Hippocampal formation (tissue), 2 donors: ENCODE measurements around the gene MRPL21.

Experiments used
- DNase-seq, 2 donors: peaks; one replicate each; lab custom pipeline; 2025; lab: John Stamatoyannopoulos, UW

MRPL21 gene

DNA sequence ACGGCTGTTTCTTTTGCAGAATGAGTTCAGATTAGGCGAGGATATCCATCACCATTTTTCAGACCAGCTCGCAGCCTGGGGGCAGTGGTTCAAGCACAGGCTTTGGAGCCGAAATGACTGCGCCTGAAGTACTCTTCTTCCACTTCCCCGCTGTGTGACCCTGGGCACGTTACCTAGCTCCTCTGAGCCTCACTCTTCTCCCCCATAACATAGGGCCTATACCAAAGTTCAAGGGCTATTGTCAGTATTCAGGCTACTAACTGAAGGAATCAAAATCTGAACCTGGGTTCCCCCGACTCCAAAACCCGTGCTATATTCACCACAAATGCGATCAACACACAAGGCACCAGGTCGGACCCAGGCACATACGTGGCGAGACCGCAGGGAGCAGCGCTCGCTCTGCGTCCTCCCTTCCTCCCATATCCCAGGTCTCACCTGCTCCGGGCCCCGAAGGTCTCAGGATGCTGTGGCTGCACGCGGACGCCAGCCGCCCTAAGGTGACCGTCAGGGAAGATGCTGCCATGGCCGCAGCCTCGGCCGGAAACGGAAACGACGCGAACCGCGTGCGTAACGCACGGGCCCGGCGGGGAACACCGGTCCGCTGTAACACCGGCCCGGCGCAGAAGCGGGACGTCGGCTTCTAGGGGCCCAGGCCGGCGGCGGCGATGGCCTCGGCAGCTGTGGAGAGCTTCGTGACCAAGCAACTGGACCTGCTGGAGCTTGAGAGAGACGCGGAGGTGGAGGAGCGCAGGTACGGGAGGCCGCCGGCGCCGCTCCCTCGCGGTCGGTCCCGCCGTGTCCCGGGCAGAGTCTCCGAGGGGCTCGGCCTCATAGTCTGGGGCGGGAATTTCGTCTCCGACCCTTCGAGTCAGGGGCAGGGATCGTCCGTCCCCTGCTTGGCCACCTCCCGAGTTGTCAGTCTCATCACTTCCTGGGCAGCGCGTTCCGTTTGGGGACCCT, at the start of gene MRPL21, which contains the start of gene IGHMBP2:
Gene MRPL21, minus strand, starts transcription at position 545 of the 960 bp plus-strand sequence. Its CDS starts 22 bp downstream, at position 523.
Gene IGHMBP2, plus strand, starts transcription at position 604 of the 960 bp plus-strand sequence. Its CDS starts 62 bp downstream, at position 666.
- DNase-seq, result peak; percentile 47 to 80

DNA sequence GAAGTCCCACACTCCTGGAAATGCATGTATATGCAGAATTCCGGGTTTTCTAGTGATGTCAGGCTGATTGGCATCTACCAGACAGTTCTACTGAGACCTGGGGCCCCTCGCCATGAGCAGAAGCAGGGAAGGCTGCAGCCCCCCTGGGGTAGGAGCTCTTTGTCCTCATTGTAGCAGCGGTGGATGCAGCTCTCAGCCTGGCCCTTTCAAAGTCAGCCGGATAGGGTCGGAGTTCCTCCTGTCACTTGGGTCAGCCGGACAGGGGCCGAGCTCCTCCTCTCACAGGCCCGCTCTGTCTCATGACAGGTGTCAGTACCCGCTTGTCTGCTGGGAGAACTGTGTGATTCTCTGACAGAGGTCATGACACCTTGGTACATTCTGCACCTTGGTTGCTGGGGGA, 47.1 kb upstream of the MRPL21 start:
- no peak for DNase-seq

DNA sequence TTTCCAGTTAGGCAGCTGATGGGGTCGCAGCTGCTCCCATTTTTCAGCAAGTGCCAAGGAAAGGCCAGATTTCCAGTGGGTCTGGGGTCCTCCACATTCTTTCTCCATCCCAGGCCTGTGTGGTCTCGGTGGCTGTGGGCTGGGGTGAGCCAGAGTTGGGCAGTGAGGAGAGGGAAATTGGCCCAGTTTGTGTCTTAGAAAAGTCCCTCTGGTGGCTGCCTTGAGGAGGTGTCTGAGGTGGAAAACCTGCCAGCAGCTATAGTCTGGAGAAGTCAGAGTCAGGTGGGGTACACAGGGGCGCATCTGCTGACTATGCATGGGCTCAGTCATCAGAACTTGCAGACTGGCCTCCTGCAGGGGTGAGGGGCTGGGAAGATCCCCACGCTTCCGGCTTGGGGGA, 46.6 kb upstream of the MRPL21 start:
- no peak for DNase-seq

DNA sequence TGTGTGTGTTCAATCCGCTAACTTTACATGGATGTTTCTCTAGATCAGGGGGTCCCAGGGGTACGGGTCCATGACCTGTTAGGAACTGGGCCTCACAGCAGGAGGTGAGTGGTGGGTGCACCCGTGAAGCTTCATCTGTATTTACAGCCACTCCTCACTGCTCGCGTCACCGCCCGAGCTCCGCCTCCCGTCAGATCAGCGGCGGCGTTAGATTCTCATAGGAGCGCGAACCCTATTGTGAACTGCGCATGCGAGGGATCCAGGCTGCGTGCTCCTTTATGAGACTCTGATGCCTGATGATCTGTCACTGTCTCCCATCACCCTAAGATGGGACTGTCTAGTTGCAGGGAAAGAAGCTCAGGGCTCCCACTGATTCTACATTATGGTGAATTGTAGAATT, 45.3 kb upstream of the MRPL21 start:
- DNase-seq, result no peak

DNA sequence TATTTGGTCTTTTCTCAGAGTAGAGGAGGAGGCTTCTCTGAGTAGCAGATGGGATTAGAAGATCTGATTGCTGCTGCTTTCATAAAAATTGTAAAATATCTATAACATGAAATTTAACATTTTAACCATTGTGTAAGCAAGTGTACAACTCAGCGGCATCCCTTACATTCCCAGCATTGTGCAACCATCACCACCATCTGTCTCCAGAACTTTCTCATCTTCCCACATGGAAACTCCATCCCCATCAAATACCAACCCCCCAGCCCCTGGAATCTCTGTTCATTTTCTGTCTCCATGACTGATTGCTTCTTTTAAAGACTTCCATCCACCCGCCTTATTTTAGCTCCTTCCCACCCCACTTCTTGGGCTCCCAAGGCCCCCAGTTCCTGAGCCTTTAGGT, 44.9 kb upstream of the MRPL21 start:
- DNase-seq, result no peak

DNA sequence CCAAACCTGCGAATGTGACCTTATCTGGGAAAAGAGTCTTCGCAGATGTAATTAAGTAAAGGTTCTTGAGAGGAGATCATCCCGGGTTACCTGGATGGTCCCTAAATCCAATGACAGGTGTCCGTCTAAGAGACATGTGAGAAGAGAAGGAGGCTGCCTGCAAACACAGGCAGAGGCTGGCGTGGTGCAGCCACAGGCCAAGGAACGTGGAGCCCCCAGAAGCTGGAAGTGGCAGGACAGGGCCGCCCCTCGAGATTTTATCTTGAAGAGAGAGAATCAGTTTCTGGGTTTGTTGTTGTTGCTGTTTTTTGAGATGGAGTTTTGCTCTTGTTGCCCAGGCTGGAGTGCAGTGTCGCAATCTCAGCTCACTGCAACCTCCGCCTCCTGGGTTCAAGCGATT, 43.5 kb upstream of the MRPL21 start:
- DNase-seq, result no peak

DNA sequence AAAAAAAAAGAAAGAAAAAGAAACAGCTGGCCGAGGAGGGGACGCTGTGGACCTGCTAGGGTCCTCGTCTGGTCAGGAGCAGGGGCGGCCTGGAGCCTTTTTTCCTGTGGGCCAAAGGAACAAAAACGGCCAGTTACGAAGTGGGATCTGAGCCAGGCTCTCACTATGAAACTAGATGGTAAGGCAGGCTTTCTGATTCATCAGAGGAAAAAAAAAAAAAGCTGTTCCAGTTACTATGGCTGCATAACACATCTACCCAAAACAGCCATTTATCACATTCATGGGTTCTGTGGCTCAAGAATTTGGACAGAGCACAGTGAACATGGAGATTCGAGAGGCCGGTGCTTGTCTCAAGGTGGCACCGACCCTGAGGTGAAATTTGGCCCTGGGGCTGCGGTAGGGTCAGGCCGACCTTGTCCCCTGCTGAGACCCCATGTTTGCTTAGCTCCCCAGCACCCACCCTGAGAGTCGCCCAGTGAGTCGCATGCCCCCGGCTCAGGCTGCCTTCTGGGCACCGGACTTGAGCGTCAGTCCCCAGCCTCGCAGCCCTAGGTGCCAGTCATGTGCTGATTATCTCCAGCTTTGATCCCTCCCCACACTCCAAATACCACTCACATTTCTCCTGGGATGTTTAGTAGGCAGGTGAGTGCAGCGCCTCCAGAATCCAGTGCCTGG, 42.9 kb upstream of the MRPL21 start:
- DNase-seq, result no peak

DNA sequence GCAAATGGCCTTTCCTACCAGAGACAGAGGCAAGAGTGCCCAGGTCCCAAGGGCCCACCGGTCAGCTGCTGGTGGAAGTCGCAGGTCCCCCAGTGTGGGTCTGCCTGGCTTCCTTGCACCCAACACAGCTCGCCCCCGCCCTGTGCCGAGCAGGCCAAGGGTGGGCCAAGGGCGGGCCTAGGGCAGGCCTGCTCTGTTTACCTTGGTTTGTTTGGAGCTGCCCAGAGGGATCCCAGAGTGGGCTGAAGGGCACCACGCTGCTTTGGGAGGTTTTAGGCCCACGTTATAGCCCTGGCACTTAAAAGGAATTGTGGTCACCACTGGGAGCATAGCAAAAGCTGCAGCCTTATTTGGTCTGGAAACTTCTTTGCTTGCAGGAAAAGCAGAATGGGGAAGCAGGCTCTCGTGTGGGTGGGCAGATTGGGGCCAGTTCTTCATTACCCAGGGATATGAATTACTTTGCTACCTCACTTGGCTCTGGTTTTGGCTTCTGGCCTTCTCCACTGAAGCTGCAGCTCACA, 39.2 kb upstream of the MRPL21 start:
- DNase-seq, result no peak

DNA sequence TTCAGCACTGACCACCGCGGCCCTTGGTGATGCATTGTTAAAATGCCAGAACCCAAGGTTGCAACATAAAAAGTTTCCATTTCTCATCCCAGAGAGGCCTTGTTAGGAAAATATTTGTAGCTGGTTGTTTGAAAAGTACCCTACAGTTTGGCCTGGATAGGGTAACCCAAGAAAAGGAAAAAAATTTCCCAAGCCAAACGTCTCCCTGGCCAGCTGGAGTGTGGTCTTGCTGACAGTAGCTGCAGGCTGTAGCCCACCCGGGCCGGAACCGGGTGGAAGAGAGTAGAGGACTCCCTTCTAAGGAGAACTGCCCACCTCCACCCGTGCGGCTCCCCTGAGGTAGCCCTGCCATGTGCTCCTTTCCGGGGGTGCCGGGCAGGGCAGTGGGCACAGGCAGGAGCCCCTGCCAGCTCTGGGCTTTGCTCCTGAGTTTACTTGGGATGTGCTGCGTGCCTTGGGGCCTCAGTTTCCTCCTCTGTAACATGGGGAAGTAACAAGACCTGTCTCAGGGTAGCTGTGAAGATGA, 38.5 kb upstream of the MRPL21 start:
- no peak for DNase-seq

DNA sequence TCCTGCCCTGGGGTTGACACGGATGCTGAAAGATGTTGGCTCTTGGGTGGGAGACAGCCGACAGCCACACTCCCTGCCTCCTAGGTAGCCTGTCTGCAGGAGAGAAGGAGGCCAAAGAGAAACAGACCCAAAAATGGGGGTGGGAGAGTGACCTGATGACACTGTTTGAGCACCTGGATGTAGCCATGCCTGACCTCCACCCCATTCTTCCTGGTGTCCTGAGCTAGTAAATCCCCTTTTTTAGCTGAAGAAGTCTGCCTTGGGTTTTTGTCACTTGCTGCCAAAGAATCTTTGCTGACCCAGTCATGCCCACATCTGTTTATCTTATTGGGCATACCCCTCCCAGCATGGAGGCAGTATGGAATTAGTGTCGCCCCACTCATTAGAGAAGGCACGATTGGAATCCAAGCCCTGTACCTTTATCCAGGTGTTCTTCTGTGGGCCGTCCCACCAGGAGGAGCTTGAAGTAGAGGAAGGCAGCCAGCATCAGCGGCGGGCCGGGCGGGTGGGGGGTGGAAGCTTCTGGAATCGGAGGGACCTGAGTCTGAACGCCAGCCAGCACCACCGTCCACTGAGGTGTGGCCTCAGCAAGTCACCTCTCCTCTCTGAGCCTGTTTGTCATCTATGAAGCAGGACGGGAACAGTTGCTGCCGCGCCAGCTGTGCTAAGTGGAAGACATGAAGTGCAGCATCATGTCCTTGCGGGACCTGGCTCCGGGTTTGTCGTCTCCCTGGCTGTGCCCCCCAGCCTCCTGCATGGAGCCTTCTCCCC, 37.9 kb upstream of the MRPL21 start:
- DNase-seq, result no peak

DNA sequence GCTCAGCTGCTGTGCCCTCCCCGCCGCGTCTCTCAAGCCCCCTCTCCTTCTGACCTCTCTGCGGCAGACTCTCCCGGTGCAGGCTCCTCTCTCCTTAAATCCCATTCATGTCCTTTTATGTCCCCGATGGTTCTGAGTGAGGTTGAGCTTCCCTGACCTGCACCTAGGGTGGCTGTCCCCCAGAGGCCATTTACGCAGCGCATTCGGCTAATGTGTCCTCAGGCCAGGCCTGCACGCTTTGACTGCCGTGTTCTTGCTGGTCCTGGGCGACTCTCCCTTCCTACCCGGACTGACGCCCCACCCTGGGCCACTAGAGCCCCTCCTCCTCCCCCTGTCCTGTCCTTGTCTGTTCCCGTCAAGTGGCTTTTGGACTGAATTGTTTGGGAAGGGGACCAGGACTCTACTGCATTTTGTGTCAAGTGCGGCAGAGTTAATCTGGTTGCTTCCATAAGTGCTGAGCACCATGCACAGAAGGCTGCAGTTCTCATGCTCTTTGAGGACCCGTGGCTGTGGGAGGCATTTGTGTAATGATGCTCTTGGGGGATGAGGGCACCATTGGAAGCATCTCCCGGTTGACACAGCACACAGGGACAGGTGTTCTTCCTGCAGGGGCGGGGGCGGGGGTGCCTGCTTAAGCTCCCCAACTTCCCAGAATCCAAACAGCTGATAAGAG, 37.2 kb upstream of the MRPL21 start:
- DNase-seq, result no peak

DNA sequence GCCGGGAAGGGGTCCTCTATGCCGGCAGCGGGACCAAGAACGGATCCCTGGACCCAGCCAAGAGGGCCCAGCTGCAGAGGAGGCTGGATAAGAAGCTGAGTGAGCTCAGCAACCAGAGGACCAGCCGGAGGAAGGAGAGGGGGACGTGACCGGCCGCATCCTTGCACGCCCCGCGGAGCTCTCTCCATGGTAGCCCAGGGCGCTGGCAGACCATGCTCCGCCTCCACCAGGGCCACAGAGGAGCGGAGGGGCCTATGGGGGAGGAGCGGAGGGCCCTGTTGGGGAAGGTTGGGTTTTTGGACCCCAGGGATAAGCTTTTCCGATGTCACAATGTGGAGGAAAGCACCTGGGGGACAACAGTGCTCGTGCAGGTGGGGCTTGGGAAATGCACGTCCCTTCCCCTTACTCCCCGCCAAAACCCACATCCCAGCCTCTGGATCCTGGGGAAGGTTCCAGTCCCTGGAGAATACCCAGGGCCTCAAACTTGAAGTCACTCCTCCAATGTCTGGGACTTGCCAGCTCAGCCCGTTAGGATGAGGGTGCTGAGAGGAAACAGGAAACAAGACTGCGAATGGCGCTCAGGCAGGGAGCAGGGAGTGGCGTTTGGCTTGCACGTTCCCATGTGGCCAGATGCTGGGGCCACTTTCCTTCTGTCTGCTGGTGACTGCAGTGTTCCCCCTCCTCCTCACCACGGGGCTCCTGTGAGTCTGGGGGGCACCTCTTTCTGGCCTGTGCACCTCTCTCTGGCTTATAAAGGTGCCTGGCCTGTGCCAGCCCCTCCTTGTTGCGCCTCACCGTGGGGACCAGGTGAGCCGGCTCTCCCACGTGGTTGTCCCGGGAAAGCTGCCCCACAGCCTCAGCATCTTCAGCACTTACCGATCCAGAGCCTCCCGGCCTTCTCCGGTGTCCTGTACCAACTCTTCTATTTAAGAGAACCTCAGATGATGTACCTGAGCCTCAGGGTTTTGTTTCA, 36.2 kb upstream of the MRPL21 start:
- DNase-seq, result no peak

DNA sequence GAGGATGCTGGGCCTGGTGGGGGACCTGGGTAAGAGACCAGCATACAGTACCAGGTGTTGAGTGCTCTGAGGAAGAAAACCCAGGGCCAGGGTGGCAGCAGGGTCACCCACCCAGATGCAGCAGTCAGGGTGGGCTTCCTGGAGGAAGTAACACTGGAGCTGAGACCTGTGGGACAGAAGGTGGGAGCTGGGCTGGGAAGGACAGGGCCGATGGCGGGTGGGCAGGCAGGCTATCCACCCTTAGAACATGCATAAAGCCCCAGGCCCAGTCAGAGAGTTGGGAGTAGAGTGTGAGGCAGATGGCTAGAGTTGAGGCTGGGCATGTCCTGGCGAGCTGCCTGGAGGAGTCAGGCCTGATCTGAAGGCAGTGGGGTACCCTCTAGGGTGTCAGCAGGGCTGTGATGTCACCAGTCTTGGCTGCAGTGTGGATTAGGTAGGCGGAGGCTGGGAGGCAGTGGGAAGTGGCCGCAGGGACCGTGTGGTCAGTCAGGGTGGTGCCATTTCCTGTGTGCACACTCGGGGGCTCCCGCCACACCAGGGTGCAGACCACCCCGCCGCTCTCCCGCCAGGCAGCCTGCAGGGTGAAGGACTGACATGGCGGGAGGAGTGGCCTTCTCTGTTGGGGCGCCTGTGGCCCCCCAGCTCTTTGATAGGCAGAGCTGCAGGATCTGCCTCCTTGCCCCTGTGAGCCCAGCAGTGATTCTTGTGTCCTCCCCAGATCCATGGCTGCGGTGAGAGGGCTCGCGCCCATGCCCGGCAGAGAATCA, 35.4 kb upstream of the MRPL21 start:
- no peak for DNase-seq

DNA sequence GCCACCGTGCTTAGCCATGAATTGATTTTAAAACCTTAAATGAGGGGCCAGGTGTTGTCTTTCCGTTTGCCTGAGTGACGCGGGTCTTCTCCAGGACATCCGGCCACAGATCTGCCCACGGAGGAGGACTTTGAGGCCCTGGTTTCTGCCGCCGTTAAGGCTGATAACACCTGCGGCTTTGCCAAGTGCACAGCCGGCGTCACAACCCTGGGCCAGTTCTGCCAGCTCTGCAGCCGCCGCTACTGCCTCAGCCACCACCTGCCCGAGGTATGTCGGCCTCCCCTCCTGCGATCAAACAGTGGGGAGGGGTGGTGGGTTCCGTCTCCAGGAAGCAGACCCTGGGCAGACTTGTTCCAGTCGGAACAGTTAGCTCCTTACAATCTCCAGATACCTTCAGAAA, 34.5 kb upstream of the MRPL21 start:
- no peak for DNase-seq

DNA sequence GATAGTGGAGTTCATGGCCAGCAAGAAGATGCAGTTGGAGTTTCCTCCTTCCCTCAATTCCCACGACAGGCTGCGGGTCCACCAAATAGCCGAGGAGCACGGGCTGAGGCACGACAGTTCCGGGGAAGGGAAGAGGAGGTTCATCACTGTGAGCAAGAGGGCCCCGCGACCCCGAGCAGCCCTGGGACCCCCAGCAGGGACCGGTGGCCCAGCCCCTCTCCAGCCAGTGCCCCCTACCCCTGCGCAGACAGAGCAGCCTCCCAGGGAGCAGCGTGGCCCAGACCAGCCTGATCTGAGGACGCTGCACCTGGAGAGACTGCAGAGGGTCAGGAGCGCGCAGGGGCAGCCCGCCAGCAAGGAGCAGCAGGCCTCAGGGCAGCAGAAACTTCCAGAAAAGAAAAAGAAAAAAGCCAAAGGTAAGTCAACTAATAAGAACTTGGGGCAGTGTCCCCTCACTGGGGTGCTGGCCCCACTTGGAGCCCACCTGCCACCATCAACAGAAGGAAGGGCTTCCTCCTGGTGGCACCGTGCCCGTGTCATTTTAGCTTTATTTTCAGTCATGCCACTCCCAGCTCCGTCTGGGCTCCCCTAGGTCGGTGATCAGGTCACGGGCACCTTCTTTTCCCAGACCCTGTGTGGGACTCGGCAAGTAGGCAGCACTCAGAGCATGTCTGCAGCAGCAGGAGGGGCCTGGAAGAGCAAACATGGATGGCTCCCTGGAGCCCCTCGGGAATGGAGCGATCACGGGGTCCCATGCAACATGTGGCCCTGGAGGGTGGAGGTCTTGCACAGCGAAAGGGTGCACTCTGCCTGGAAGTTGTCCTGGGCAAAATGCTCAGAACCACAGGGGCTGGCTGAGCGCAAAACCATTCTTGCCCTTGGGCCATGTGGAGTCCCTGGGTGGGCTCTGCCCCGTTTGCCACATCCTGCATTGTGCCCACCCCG, 33.3 kb upstream of the MRPL21 start:
- no peak for DNase-seq

DNA sequence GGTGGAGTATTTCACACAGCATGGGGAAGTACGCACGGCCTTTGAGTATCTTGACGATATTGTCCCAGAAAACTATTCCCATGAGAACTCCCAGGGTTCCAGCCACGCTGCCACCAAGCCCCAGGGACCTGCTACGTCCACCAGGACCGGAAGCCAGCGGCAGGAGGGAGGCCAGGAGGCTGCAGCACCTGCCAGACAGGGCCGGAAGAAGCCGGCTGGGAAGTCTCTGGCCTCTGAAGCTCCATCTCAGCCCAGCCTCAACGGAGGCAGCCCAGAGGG, 32.7 kb upstream of the MRPL21 start:
- no peak for DNase-seq

DNA sequence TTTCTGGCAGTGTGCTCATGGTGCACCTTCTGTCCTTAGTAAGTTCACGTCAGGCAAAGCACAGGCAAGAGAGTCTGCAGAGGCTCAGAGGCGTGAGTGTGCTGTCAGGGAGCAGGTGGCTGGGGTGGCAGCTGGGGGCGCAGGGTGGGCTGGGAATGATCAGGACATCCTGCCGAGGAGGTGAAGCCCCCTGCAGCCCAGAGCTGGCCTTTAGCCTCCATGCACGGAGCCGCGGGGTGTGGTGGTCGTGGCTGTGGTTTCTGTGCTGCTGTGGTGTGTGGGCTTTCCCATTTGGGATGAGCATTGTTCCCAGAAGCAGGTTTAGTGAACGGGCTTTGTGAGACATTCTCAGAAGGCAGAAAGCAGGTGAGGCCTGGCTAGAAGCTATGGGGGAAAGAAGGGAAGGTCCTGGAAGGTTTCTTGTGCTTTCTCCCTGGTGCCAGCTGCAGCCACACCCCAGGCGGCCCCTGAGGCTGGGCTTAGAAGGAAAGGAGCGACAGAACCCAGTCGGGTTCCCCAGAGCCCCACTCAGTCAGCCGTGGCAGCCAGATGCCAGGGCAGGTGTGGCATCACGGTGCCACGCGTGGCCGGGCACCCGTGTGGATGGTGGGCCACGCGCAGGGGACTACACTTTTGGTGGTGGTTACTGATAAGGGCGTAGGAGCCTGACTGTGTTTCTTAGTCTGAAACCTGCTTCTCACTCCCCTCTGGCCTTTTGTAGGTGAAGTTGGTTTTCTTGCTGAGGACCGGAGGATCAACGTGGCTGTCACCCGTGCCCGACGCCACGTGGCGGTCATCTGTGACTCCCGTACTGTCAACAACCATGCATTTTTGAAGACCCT, 32.1 kb upstream of the MRPL21 start:
- DNase-seq, result no peak
